ENCODE measurements around the gene ADGRA1. TPM values are rescaled to one million over a fixed set of nuclear protein-coding genes. Genes with fewer than 3 reads are reported as not detected.
A peak's percentile ranks its signal among the peaks of the same experiment; 100 is the strongest.

Gene ADGRA1
- polyA plus RNA-seq, 3 donors = not detected

- Histone ChIP-seq H3K4me2 (replicated peaks; ENCODE audit: extremely low read depth, low read length, poor library complexity, severe bottlenecking) (no peak overlapping the region), H3K27me3 (ENCODE audit: control insufficient read depth in 2 of 2, insufficient read depth in 2 of 2, low read length in 2 of 2) (peaks cover 0 to 8% of the 10 kb centered on the region in 2 donors), H3K79me2 (ENCODE audit: insufficient read depth, low read length) (no peaks in the 10 kb centered on the region), H3K4me3 (replicated peaks in 1 of 3; ENCODE audit: low read depth in 2 of 3, low read length in 3 of 3) (no peak overlapping the region), H4K20me1 (ENCODE audit: insufficient read depth, low read length) (no peaks in the 10 kb centered on the region), H3K9ac (ENCODE audit: insufficient read depth, low read length, poor library complexity, severe bottlenecking) (no peak overlapping the region), H3K9me3 (replicated peaks in 1 of 2; ENCODE audit: control insufficient read depth in 1 of 2, insufficient read depth in 1 of 2, low read length in 2 of 2) (no peaks in the 10 kb centered on the region), H3K4me1 (ENCODE audit: control insufficient read depth in 1 of 2, insufficient read depth in 2 of 2, low read length in 2 of 2) (no peaks in the 10 kb centered on the region), H3K36me3 (replicated peaks in 1 of 2; ENCODE audit: control insufficient read depth in 1 of 2, insufficient read depth in 2 of 2, low read length in 2 of 2) (no peaks in the 10 kb centered on the region), H2AFZ (ENCODE audit: insufficient read depth, low read depth, low read length, poor library complexity, severe bottlenecking) (no peak overlapping the region), H3K27ac (ENCODE audit: low read depth in 1 of 2, low read length in 2 of 2) (no peak overlapping the region)
- Mint-ChIP-seq H3K9me3 (peaks cover 0 to 2% (median 0%) of the 10 kb centered on the region in 7 donors), H3K27ac (no peak overlapping the region), H3K4me3 (no peak overlapping the region), H3K36me3 (no peaks in the 10 kb centered on the region), H3K27me3 (ENCODE audit: low read depth in 3 of 3) (peaks cover 7 to 25% (median 18%) of the 10 kb centered on the region in 3 donors), H3K4me1 (no peaks in the 10 kb centered on the region)
- 76% methylated on average over 25 of the region's 28 CpGs for WGBS (ENCODE audit: insufficient coverage)
- peak; percentile 24 for TF ChIP-seq CTCF (IDR thresholded peaks at IDR 0.05)
- intact Hi-C loops (cut with micrococcal nuclease) = no loop called here
- peak in 2 of 3 donors; percentile 5 to 10 for DNase-seq
These were observed 9.0 kb downstream of the ADGRA1 start for GRCh38 chr10:133096616-133097269.

- no peaks in the 10 kb centered on the region for H3K4me1 Mint-ChIP-seq
- Histone ChIP-seq H3K4me1 (ENCODE audit: control insufficient read depth in 1 of 2, insufficient read depth in 2 of 2, low read length in 2 of 2) (no peaks in the 10 kb centered on the region), H3K27me3 (ENCODE audit: control insufficient read depth in 2 of 2, insufficient read depth in 2 of 2, low read length in 2 of 2) (peaks cover 0 to 8% of the 10 kb centered on the region in 2 donors), H2AFZ (ENCODE audit: insufficient read depth, low read depth, low read length, poor library complexity, severe bottlenecking) (no peak overlapping the region), H3K9ac (ENCODE audit: insufficient read depth, low read length, poor library complexity, severe bottlenecking) (no peak overlapping the region), H3K4me2 (replicated peaks; ENCODE audit: extremely low read depth, low read length, poor library complexity, severe bottlenecking) (no peak overlapping the region), H3K4me3 (replicated peaks in 1 of 3; ENCODE audit: low read depth in 2 of 3, low read length in 3 of 3) (no peak overlapping the region), H3K79me2 (ENCODE audit: insufficient read depth, low read length) (no peaks in the 10 kb centered on the region), H3K27ac (ENCODE audit: low read depth in 1 of 2, low read length in 2 of 2) (no peak overlapping the region), H4K20me1 (ENCODE audit: insufficient read depth, low read length) (no peaks in the 10 kb centered on the region), H3K9me3 (replicated peaks in 1 of 2; ENCODE audit: control insufficient read depth in 1 of 2, insufficient read depth in 1 of 2, low read length in 2 of 2) (no peaks in the 10 kb centered on the region), H3K36me3 (replicated peaks in 1 of 2; ENCODE audit: control insufficient read depth in 1 of 2, insufficient read depth in 2 of 2, low read length in 2 of 2) (no peaks in the 10 kb centered on the region)
- WGBS (ENCODE audit: insufficient coverage) = 85% methylated on average over 17 of the region's 18 CpGs
- H3K27ac Mint-ChIP-seq = no peak overlapping the region
- TF ChIP-seq CTCF (IDR thresholded peaks at IDR 0.05) = peak; percentile 1
- peaks cover 0 to 2% (median 0%) of the 10 kb centered on the region in 7 donors for H3K9me3 Mint-ChIP-seq
- no peaks in the 10 kb centered on the region for H3K36me3 Mint-ChIP-seq
- no peak for DNase-seq
- H3K4me3 Mint-ChIP-seq = no peak overlapping the region
- H3K27me3 Mint-ChIP-seq (ENCODE audit: low read depth in 3 of 3) = peaks cover 7 to 29% (median 19%) of the 10 kb centered on the region in 3 donors
- intact Hi-C loops (cut with micrococcal nuclease) = no loop called here
These were observed 9.7 kb downstream of the ADGRA1 start for GRCh38 chr10:133097418-133097817.

All from CD14-positive monocyte (primary cell).